GM21576 (cell line): Measurements from ENCODE around the gene NUSAP1.
"Not testable (repeated sequence)": the region's sequence is repeated elsewhere in the genome, so short reads cannot be mapped to it uniquely, and the experiment has no call there.

Experiments used
- ATAC-seq: cut with Tn5 transposase; IDR thresholded peaks from one replicate; pipeline ENCODE4 v1.9.1; 2021; ENCODE audit warnings: mild to moderate bottlenecking, moderate library complexity; ENCODE audit not compliant: unreplicated experiment

The NUSAP1 gene

GRCh38 chr15:41331833-41332193 is 868 bp upstream of the NUSAP1 start:
- no peak for ATAC-seq

GRCh38 chr15:41333026-41333562 is 413 bp downstream of the NUSAP1 start:
- peak; percentile 16 for ATAC-seq

DNA sequence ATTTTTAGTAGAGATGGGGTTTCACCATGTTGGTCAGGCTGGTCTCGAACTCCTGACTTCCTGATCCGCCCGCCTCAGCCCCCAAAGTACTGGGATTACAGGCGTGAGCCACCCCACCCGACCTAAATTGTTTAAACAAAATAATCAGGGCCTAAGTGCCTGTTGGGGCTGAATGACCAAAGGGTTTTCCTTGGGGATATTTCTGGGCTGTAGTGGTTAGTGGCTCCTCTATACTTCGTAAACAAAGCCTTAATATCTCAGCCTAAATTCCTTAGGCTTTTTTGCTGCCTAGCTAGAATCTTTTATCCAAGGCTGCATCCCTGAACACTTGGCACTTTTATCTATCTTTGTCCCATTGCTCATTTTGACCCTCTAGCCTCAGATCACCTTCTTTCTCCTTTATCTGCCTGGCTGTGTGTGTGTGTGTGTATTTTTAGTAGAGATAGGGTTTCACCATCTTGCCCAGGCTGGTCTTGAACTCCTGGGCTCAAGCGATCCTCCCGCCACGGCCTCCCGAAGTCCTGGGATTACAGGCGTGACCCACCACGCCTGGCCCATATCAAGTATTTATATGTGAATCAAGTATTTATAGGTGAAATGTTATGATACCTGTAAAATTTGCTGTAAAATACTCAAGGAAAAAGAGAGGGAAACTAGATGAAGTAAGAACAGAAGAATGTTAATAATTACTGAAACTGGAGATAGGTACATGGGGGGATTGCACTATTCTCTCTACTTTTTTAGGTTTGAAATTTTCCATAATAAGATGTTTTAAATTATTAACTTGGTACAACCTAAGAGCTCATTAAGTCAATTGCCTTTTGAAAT is 1.8 kb downstream of the NUSAP1 start:
- ATAC-seq = no peak

- no peak for ATAC-seq
These were observed 3.9 kb downstream of the NUSAP1 start for GRCh38 chr15:41336549-41336948.

DNA sequence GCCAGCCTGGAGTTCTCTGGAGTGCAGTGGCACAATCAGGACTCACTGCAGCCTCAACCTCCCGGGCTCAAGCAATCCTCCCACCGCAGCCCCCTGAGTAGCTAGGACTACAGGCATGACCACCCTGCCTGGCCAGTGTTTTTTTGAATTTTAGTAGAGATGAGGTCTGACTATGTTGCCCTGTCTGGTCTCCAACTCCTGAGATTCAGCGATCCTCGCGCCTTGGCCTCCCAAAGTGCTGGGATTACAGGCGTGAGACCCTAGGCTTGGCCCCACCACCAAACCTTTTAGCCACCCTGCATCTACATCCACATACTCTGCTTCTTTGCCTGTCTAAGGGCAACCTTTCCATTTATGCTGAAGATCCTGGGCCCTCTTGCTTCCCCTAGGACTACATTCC is 4.4 kb downstream of the NUSAP1 start:
- ATAC-seq = no peak

DNA sequence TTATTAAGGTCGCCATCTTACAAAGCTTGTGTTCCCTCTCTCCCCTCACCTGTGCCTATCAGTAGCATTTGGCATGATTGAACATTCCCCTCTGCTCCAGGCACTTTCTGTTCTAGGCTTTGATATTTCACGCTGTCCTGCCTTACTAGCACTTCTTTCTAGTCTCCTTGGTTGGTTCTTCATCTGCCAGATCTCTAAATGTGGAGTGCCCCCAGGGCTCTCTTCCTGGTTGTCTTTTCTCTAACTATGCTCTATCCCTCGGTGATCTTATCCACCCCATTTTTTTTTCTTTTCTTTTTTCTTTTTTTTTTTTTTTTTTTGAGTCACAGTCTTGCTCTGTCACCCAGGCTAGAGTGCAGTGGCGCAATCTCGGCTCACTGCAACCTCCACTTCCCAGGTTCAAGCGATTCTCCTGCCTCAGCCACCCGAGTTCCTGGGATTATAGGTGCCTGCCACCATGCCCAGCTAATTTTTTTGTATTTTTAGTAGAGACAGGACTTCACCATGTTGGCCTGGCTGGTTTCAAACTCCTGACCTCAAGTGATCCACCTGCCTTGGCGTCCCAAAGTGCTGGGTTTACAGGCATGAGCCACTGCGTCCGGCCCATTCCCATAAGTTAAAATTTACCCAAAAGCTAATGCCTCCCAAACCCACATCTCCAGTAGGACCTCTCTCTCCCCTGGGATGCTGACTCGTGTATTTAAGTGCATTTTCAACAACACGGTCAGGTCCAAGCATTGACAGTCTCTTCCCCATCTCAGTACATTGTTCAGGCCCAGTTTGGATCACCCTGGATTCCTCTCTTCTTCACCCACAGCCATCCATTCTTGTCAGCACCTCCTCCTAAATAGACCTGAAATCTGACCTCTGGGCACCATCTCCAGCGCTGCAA is 5.2 kb downstream of the NUSAP1 start:
- ATAC-seq = no peak

DNA sequence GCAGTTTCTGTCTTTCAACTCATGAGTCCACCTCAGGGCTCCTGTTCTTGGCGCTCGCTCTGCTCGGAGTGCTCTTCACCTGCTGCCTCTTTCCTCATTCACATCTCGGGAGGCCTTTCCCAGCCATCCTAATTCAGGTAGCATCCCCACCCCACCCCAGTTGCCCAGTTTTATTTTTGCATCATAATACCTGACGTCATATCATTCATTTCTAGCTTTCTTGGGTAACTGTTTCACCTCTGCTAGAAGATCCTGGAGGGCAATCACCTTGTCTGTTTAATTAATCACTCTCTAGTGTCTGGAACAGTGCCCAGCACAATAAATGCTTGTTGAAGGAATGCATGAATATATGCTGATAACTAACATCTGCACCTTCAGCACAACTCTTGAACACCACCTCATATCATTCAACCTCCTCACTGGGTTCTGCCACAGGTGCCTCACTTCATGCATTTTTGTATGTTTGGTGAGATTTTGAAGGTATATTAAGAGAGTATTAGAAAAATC is 7.6 kb downstream of the NUSAP1 start:
- no peak for ATAC-seq

DNA sequence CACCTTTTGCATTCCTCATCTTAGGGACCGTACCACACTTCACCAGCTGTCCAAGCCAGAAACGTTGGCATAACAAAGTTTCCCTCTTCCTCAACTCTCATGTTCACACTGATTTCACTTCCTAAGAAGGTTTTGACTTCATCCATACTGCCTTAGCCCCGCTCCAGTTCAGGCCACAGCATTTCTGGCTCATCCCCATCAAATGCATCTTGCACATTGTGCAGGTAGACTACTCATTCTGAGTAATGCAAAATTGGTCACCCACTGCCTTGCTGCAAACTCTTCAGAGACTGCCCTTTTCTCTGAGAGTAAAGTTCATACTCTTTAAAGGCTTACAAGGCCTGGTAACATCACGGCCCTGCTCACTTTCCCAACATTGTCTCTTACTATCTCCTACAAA is 8.8 kb downstream of the NUSAP1 start:
- ATAC-seq = no peak

GRCh38 chr15:41347236-41347635 is 14.6 kb downstream of the NUSAP1 start:
- no peak for ATAC-seq

DNA sequence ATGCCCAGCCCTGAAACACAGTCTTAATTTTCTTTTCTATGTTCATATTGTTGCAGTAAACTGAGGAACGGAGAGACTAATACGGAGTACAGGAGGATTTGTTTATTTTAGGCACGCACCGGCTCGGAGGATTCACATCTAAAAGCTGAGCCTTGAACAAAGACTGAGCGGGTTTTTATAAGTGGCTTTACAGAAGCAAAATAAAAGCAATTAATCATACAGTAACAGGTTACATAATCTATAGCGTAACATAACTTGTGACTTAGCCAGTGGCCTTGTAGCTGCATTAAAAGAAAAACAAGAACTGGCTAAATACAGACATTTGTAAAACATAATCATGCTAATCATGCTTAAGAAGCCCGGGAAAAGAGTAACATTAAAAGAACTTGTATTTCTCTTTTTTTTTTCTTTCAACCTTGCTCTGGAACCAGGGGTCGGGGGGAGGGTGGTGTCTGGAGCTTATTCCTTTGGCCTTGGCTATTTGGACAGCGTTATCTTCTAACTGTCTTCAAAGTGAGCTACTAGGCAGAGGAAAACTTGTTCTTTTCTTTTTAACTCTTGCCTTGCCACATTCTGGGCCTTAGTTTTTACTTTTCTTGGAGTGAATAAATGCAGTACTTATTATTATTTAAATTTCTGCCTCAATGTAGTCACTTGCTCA is 17.5 kb downstream of the NUSAP1 start:
- no peak for ATAC-seq

- no peak for ATAC-seq
These were observed 21.7 kb downstream of the NUSAP1 start for GRCh38 chr15:41354371-41354770.

DNA sequence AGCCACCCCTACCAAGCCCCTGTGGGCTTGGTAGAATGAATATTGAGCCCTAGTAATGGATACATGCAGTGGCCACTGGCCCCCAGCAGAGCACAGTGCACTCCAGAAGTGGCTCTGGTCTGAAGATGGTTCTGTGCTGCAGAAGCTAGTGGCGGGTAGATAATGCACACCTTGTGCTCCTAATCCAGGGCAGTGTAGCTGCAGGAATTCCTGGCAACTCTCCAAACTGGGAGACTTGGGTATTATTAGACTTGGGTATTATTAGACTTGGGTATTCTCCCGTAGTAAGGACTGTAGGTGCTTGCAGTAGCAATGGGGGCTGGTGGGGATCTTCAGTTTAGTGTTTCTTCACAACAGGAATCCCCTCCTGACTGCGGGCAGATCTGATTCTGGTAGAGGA is 34.7 kb downstream of the NUSAP1 start:
- ATAC-seq = no peak

GRCh38 chr15:41377978-41378377 is 45.3 kb downstream of the NUSAP1 start:
- ATAC-seq = no peak

DNA sequence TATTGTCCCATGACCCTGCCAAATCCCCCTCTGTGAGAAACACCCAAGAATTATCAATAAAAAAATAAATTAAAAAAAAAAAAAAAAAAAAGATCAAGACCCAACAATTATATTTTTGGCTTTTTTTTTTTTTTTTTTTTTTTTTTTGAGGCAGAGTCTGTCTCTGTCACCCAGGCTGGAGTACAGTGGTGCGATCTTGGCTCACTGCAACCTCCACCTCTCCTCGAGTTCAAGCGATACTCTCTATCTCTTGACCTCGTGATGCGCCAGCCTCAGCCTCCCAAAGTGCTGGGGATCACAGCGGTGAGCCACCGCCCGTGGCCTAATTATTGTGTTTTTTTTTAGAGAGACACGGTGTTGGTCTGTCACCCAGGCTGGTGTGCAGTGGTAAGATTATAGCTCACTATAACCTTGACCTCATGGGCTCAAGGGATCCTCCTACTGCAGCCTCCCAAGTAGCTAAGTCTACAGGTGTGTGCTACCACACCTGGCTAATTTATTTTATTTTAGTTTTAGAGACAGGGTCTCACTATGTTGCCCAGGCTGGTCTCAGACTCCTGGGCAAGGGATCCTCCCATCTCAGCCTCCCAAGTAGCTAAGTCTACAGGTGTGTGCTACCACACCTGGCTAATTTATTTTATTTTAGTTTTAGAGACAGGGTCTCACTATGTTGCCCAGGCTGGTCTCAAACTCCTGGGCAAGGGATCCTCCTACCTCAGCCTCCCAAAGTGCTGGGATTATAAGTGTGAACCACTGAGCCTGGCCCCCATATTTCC is 51.5 kb downstream of the NUSAP1 start:
- not testable (repeated sequence) for ATAC-seq

GRCh38 chr15:41387646-41388045 is 55.0 kb downstream of the NUSAP1 start:
- no peak for ATAC-seq

- no peak for ATAC-seq
These were observed 60.0 kb downstream of the NUSAP1 start for GRCh38 chr15:41392659-41393058.

DNA sequence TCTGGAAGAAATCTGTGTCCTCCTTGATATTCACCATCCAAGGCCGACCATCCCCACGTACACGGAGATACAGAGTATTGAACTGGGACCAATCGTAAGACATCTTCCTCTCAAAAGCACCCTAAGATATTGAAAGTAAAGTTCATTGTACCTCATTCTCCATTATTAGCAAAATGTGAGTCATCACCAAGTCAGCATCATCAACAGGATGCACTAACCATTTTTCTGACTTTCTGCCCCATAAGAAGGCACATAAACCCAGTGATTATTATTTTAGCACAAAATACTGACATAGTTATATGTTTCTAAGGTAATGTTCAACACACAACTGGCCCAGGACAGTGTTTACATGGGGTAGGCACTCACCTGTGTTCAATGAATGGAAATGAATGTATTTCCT is 62.2 kb downstream of the NUSAP1 start:
- no peak for ATAC-seq

- no peak for ATAC-seq
These were observed 63.4 kb downstream of the NUSAP1 start for GRCh38 chr15:41396111-41396510.

- no peak for ATAC-seq
These were observed 69.2 kb downstream of the NUSAP1 start for GRCh38 chr15:41401904-41402267.

DNA sequence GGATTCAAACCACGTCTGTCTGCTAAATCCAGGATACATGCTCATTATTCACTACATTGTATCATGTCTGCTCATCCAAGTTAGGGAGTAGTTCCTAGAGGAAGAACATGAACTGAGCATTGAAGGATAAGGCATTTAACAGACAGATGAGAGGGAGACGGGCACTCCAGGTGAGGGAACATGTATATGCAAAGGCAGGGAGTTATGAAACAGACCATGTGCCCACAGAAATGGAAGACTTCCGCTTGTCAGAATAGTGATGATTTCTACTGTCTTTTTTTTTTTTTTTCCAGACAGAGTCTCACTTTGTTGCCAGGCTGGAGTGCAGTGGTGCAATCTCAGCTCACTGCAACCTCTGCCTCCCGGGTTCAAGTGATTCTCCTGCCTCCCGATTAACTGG is 74.7 kb downstream of the NUSAP1 start:
- ATAC-seq = no peak
